ENCODE data around the gene HIVEP2. TPM values are rescaled to one million over a fixed set of nuclear protein-coding genes. Genes with fewer than 3 reads are reported as not detected.

Gene HIVEP2
- polyA plus RNA-seq, 2 of the 4 experiments (the other 2 are of a cell fraction) = 2.2 to 2.6 TPM

DNA sequence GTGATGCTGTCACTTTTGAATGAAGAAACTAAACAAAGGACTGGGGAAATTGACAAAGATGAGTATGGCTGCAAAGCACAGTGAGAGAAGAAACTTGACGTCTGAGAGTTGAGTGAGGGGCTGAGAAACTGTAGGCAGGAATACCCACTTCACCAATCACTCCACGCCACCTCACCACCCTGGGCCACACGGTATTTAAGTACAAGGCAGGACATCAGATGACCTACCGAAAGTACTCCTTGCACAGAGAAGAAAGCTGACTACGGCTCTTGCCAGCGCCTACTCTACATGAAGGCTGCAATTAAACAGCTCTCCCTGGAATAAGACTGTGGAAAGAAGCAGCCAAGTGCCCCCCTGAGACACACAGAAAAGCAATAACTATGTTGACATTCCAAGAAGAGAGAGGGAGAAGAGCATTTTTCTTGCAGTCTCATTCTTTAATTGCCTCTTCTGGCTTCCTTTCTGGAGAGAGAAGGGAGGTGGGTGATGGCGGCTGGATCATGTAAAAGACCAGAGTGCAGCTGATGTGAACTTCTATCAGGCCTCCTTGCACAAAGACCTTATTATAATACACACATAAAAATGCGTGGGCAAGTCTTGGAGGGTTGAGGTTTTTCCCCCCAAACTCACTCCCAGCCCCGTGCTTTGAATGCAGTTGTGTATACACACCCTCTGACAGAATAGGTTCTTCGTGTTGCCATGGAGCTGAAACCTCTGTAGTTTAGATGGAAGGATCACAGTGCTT is 44.6 kb downstream of the HIVEP2 start:
- DNase-seq (ENCODE audit: low read depth in 1 of 2, low spot score in 1 of 2) = no peak
- Histone ChIP-seq H3K4me3 (no peak overlapping the region), H3K4me1 (peaks cover 21% of the 10 kb centered on the region; the same call in 2 of the 3 replicates), H3K9me3 (no peaks in the 10 kb centered on the region), H3K4me2 (no peak overlapping the region), H3K27ac (no peak overlapping the region)
- TF ChIP-seq CEBPB (IDR thresholded peaks at IDR 0.05) (no peak), ZC3H11A (IDR thresholded peaks at IDR 0.05) (no peak), RAD21 (conservative IDR thresholded peaks at IDR 0.05 in 1 of 2, IDR thresholded peaks at IDR 0.05 in 1 of 2) (no peak)
- TF ChIP-seq, protein P1, sequence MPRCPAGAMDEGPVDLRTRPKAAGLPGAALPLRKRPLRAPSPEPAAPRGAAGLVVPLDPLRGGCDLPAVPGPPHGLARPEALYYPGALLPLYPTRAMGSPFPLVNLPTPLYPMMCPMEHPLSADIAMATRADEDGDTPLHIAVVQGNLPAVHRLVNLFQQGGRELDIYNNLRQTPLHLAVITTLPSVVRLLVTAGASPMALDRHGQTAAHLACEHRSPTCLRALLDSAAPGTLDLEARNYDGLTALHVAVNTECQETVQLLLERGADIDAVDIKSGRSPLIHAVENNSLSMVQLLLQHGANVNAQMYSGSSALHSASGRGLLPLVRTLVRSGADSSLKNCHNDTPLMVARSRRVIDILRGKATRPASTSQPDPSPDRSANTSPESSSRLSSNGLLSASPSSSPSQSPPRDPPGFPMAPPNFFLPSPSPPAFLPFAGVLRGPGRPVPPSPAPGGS (IDR thresholded peaks at IDR 0.05) = no peak
- CTCF ChIA-PET = no interaction called here
- ATAC-seq = no peak
- WGBS (ENCODE audit: missing lambda C conversion rate) = 91% methylated on average over 10 of the region's 10 CpGs
- FAIRE-seq = no peak
- POLR2A ChIA-PET = no interaction called here

DNA sequence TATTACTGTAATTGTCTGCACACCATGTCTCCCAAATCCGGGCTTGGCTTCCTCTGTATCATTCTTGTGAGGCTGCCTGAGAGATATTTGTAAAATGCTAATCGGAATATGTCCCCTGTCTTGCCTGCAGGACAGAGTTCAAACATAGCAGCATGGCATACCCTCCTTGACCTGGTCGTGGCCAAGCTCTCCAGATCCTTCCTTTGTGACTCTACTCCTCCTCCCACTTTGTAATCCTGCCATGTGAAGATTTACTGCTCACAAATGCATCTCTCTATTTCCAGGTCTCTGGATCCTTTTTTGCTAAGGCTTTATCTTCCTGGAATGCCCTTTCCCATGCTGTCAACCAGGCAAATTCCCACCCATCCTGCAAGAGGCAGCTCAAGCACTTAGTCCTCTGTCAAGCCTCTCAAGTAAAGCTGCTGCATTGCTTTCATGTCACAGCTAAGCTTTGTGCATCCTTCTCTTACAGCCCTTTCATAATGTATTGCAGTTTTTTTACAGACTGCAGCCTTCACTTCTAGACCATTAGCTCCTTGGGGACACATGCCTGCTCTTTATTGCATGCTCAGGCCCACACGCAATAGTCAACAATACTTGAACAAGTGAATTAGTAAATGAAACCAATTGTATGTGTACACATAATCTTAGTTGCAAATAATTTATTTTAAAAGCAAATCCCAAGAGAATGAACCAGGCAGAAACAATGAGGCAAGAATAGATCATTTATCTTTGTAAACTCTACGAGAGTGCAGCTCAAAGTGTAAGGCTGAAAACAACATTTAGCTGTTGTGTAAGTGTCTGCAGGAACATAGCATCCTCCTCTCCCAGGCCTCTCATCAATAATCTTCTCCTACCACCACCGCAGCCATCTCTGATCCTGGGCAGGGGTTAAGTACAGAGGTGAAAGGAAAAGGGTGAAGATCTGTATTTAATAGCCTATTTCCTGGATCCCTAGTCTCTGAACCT is 45.8 kb downstream of the HIVEP2 start:
- FAIRE-seq = no peak
- CTCF ChIA-PET = no interaction called here
- H3K27ac ChIP-seq = no peak overlapping the region

DNA sequence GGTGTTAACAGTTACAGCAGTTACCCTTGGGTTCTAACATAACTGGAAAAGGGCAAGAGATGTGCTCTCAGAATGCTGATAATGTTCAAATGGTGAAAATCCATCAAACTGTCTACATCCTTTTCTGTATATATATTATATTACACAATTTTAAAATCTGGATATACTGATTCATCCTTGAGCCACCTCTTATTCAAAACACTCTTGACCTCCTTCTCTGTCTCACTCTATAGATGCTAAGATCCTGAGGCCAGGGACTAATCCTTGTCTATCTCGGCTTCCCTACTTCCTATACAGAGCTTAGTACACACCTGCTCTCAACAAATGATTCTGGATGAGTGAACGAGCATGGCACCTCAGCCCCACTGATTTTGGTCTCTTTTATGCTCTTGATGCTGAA is 47.3 kb downstream of the HIVEP2 start:
- Histone ChIP-seq H3K9me3 (no peaks in the 10 kb centered on the region), H3K27ac (no peak overlapping the region), H3K4me2 (no peak overlapping the region), H3K4me3 (no peak overlapping the region), H3K4me1 (peaks cover 14% of the 10 kb centered on the region; the same call in 2 of the 3 replicates)
- ChIA-PET CTCF (interaction anchor here (1.1 kb wide), 1 partner anchor 205 kb away, joined by 5 read pairs; no protein-coding TSS in a partner anchor), POLR2A (no interaction called here)
- FAIRE-seq (no peak), DNase-seq (ENCODE audit: low read depth in 1 of 2, low spot score in 1 of 2) (no peak), ATAC-seq (no peak)
- WGBS (ENCODE audit: missing lambda C conversion rate) = 64% methylated on average over 2 of the region's 2 CpGs
- TF ChIP-seq JUNB (IDR thresholded peaks at IDR 0.05) = no peak
- TF ChIP-seq, protein P2, sequence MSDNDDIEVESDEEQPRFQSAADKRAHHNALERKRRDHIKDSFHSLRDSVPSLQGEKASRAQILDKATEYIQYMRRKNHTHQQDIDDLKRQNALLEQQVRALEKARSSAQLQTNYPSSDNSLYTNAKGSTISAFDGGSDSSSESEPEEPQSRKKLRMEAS (IDR thresholded peaks at IDR 0.05) = no peak
- no peak for TF ChIP-seq EP300 (IDR thresholded peaks at IDR 0.05)
- no peak for TF ChIP-seq RFX5 (IDR thresholded peaks at IDR 0.05)
- TF ChIP-seq CBX8 (IDR thresholded peaks at IDR 0.05) = no peak
- no peak for TF ChIP-seq TP53 (CRISPR knock-in tag; IDR thresholded peaks at IDR 0.05)
- TF ChIP-seq POLR2AphosphoS2 (conservative IDR thresholded peaks at IDR 0.05; ENCODE audit: low read length) = no peak
- TF ChIP-seq NFE2L2 (conservative IDR thresholded peaks at IDR 0.05; ENCODE audit: low read length) = no peak
- TF ChIP-seq, protein P3, sequence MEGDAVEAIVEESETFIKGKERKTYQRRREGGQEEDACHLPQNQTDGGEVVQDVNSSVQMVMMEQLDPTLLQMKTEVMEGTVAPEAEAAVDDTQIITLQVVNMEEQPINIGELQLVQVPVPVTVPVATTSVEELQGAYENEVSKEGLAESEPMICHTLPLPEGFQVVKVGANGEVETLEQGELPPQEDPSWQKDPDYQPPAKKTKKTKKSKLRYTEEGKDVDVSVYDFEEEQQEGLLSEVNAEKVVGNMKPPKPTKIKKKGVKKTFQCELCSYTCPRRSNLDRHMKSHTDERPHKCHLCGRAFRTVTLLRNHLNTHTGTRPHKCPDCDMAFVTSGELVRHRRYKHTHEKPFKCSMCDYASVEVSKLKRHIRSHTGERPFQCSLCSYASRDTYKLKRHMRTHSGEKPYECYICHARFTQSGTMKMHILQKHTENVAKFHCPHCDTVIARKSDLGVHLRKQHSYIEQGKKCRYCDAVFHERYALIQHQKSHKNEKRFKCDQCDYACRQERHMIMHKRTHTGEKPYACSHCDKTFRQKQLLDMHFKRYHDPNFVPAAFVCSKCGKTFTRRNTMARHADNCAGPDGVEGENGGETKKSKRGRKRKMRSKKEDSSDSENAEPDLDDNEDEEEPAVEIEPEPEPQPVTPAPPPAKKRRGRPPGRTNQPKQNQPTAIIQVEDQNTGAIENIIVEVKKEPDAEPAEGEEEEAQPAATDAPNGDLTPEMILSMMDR (IDR thresholded peaks at IDR 0.05) = no peak
- TF ChIP-seq FOXS1 (CRISPR knock-in tag; IDR thresholded peaks at IDR 0.05) = no peak
- TF ChIP-seq HOXB13 (CRISPR knock-in tag; IDR thresholded peaks at IDR 0.05; ENCODE audit: low read depth) = no peak
- no peak for TF ChIP-seq NPAS2 (CRISPR knock-in tag; IDR thresholded peaks at IDR 0.05; ENCODE audit: borderline replicate concordance)
- TF ChIP-seq, protein P4, sequence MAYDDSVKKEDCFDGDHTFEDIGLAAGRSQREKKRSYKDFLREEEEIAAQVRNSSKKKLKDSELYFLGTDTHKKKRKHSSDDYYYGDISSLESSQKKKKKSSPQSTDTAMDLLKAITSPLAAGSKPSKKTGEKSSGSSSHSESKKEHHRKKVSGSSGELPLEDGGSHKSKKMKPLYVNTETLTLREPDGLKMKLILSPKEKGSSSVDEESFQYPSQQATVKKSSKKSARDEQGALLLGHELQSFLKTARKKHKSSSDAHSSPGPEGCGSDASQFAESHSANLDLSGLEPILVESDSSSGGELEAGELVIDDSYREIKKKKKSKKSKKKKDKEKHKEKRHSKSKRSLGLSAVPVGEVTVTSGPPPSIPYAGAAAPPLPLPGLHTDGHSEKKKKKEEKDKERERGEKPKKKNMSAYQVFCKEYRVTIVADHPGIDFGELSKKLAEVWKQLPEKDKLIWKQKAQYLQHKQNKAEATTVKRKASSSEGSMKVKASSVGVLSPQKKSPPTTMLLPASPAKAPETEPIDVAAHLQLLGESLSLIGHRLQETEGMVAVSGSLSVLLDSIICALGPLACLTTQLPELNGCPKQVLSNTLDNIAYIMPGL (CRISPR knock-in tag; IDR thresholded peaks at IDR 0.05; ENCODE audit: borderline replicate concordance) = no peak
- no peak for TF ChIP-seq POLR2A (IDR thresholded peaks at IDR 0.05; ENCODE audit: low read length)
- TF ChIP-seq GATA3 (IDR thresholded peaks at IDR 0.05; ENCODE audit: borderline replicate concordance) = no peak

More for the DNA sequence above, 45.8 kb downstream of the HIVEP2 start:
- peaks cover 21% of the 10 kb centered on the region; the same call in 2 of the 3 replicates for H3K4me1 ChIP-seq
- no peak for DNase-seq (ENCODE audit: low read depth in 1 of 2, low spot score in 1 of 2)
- no peaks in the 10 kb centered on the region for H3K9me3 ChIP-seq
- ATAC-seq = no peak
- POLR2A ChIA-PET = no interaction called here
- TF ChIP-seq JUNB (IDR thresholded peaks at IDR 0.05) (no peak), ZNF302 (CRISPR knock-in tag; IDR thresholded peaks at IDR 0.05) (no peak), GATA3 (IDR thresholded peaks at IDR 0.05; ENCODE audit: borderline replicate concordance) (no peak), EHF (CRISPR knock-in tag; IDR thresholded peaks at IDR 0.05) (no peak), NR3C1 (IDR thresholded peaks at IDR 0.05) (no peak)
- TF ChIP-seq, protein P3 (IDR thresholded peaks at IDR 0.05) = no peak
- TF ChIP-seq, protein P2 (IDR thresholded peaks at IDR 0.05) = no peak
- WGBS (ENCODE audit: missing lambda C conversion rate) = 93% methylated on average over 6 of the region's 6 CpGs
- H3K4me3 ChIP-seq = no peak overlapping the region
- H3K4me2 ChIP-seq = no peak overlapping the region
